KBM-7 (cell line): Measurements from ENCODE around the gene SLC39A5.
A peak's percentile ranks its signal among the peaks of the same experiment; 100 is the strongest.

Experiments
- DNase-seq: peaks from one replicate; pipeline ENCODE4 v3.0.0-alpha.2; 2015
- in situ Hi-C: fragments of 300-500 bp; cut with MboI; formaldehyde crosslinking; loops from 2 replicates; pipeline ENCODE4 v1.14.3; 2020; ENCODE audit warnings: low sequenced_read_pairs, low pct_unique_long_range_greater_than_20kb, mixed read lengths

SLC39A5 gene

DNA sequence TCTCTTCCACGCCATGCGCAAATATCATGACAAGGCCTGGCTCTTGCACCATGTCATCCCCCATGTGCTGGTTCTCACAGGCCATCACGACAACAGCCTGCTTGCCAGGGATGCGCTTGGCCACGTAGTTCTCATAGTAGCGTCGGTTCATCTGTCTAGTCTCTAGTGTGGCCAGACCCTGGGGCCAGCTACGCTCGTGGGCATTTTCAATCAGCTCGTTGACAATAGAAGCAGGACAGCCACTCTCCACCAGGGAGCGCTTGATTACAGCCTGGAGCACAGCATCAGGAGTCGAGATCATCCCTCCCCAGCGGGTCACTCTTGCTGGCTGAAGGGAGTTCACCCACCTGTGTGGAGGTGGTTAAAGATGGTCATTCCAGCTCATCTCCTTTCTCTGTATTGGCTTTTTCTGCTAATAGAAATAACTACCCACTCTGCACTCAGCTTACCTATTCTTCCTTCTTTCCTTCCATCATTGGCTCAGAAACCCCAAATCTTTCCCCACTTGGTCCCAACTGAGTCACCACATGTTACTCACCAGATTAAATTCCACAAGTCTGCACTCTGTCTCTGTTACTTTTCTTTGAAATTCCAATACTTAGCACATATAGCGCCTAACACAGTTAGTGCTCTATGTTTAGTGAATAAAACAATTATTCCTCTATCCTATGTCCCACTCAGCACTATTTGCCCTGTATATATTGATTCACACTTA, 23.2 kb upstream of the SLC39A5 start:
- DNase-seq: peak; percentile 56
- in situ Hi-C loops: no loop called here

DNA sequence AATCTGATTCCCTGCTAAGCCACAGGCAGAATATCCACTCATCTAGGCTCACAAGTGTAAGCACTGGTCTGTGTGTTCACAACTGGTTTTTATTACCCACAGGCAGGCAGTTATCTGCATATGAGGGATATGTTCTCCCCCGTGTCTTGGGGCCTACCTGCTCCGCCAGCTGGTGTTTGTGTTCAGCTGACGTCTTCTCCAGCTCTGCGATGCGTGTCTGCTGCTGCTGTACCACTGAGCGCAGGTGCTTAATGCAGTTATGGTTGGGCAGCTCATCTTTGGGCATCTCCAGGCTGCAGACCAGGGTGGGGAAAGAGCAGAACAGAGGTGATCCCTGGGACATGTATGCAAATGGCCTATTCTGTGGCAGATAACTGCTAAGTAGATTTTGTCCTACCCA, 21.8 kb upstream of the SLC39A5 start:
- in situ Hi-C loops: no loop called here
- no peak for DNase-seq

DNA sequence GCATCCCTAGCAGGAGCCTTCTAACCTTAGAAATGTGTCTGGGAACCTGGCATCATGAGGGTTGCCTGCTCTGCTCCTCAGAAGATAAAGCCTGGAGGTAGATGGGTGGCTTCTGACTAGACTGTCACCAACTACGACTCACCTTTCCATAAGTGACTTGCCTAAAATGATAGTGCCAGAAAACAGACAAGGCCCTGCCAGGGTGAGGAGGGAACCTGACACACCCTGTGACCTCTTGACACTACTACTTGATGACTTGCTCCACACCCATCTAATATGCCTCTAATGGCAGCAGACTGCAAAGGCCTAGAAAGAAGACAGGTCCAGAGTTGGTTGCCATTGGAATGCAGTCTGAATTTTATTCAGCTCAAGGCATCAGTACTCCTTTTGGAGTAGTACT, 17.5 kb upstream of the SLC39A5 start:
- DNase-seq: no peak
- in situ Hi-C loops: no loop called here

DNA sequence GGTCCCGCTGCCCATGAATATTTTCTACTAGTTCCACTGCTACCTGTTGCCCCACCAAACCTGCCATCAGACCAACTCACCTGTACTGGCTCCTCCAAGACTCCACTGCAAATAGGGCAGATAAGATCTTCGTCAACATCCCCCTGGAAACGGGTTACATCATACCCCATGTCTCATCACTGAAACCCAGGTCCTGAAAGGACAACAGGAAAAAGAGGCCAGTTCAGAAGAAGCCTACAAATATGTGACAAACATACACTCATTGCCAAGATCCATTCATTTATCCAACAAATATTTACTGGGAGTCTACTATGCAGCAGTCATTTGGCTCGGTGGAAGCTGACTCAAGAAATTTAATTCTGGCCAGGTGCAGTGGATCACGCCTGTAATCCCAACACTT, 16.0 kb upstream of the SLC39A5 start:
- in situ Hi-C loops: no loop called here
- DNase-seq: no peak

DNA sequence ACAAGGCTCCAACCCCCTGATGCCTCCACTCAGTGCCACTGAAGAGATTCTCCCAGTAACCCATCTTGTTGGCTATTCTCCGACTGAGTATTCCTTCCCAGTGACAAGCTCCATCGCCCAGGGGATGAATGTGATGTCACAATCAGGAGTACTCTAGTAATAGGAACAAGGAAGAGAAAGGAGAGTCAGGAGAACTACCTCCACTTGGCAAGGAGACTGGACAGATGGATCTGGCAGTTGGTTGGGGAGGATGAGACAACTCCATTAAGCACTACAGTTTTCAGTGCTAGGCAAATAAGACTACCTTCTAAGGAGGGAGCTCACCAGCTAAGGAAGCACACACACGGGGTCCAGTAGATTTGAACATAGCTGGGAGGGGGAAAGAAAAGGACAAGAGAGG, 13.4 kb upstream of the SLC39A5 start:
- DNase-seq: no peak
- in situ Hi-C loops: no loop called here

DNA sequence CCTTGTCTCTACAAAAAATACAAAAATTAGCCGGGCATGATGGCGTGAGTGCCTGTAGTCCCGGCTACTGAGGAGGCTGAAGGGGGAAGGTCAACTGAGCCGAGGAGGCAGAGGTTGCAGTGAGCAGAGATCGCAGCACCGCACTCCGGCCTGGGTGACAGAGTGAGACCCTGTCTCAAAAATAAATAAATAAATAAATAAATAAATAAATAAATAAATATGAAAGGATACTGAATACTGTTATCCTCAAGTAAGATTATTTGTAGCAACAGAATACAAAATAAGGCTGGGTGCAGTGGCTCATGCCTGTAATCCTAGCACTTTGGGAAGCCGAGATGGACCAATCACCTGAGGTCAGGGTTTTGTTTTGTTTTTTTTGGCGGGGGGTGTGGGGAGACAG, 10.0 kb upstream of the SLC39A5 start:
- in situ Hi-C loops: no loop called here
- DNase-seq: no peak

DNA sequence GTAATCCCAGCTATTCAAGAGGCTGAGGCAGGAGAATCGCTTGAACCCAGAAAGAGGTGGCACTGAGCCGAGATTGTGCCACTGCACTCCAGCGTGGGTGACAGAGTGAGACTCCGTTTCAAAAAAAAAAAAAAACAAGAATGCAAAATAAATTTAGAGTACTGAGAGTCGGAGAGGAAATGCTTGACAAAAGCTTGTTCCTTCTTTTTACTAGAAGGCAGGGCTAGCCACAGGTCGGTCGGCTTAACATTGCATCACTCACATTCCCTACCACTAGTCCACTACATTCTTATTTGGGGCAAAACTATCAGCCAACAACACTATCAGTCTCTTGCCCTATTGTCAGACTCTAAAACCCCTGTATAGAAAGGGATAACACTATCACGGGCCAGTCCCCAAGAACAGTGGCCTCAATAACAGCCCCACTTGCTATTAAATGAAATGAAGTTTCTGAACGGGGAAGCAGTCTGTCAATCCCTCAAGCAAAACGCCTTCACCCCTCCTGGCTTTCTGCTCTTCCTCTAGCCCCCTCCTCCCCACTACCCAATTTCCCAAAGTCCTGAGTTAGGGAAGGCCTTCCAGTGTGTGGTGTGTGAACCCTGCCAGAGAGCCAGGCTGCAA, 9.1 kb upstream of the SLC39A5 start:
- peak; percentile 85 for DNase-seq
- in situ Hi-C loops: no loop called here

DNA sequence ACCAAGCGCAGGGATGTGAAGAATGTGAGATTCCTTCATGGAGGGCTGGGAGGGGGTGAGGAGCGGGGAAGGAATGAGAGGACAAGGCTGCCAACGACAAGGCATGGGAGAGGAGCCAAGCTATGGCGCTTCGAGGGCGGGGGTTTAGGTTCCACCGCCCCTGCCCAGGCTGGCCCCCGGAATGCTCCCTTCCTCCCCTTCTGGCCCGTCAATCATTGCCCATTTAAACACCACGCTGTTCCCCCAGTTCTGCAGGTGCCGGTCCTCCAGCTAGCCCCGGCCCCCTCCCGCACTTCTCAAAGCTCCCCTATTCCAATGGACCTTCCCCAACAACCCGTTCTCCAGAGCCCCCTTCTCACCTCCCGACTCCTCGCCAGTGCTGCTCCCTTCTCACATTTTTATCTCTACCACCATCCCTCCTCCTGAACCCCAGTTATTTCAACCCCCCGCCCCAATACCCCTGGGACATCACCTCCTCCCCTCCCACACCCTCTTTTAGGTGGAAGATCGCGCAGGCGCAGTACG, 8.6 kb upstream of the SLC39A5 start:
- peak; percentile 56 for DNase-seq
- in situ Hi-C loops: no loop called here

DNA sequence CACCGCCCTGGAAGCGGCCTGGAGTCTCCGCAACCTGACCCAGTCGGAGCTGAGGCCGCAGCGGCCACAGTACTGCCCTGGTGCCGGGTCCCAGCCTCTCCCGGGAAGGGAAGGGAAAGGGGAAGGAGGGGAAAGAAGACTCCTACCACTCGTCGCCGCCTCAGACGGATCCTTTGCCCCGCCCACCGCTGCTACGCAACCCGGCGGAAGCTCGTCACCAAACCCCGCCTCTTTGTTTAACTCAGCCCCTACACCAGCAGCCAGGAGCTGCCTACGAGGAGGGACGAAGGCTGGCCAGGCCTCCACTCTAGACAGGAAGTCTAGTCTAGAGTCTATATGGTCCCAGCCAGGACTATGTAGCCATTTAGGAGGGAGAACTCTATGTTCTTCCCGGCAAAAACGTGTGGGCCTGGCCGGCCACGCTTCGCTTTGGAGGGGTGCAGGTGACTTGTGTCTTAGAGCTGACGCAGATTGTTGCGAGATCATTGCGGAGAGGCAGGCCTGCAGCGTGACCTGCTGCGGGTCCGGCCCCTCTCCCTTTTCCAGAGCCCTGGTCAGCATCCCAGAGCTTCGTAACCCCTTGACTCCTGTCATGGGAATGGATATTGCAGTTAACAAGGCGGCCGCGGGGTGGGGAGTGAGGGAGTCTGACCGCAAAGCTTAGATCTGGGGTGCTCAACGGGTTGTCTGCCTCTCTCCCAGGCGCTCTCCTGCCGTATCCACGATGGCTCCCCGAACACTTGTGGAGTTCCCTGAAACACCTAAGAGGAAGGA, 7.9 kb upstream of the SLC39A5 start, which contains the start of gene RNF41:
Gene RNF41, minus strand, starts transcription at position 166 of the 774 bp plus-strand sequence. CDS start 7,875 bp downstream, outside the sequence.
- peak; percentile 99 for DNase-seq
- in situ Hi-C loops: no loop called here

DNA sequence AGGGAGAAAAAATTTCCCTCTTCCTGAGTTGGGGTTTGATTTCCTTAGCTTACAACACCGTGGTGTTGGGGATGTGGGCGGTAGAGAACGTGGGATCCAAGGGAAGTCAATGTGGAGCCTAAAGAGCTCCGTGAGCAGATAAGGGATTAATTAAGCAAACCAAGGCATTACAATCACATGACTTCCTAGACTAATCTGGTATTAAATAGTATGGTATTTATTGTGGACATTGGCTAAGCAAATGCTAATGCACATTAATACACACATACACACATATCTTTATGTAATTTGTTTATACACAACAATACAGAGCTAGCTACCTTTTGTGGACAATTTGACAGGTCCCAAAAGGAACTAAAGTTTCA, 7.3 kb upstream of the SLC39A5 start:
- DNase-seq: no peak
- in situ Hi-C loops: no loop called here

DNA sequence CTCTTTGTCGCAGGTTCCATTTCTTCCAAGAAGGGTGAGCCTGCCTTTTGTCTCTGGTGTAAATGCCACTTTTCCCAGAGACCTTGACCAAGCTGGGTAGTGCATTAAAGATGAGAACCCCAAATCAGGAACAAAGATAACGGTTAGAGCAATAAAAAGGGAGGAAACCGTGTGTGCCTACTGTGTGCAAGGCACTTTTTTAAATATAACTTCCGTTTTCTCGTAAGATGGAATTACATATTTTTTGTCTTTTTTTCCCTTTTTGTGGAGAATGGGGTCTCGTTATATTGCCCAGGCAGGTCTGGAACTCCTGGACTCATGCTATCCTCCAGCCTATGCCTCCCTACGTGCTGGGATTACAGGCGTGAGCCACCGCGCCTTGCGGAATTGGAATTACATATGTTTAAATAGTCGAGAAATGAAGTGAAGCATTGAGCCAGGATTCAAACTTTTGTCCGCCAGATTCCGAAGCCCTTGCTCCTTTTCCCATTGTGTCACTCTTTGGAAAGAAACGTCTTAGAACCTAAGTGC, 6.2 kb upstream of the SLC39A5 start:
- no peak for DNase-seq
- in situ Hi-C loops: no loop called here

DNA sequence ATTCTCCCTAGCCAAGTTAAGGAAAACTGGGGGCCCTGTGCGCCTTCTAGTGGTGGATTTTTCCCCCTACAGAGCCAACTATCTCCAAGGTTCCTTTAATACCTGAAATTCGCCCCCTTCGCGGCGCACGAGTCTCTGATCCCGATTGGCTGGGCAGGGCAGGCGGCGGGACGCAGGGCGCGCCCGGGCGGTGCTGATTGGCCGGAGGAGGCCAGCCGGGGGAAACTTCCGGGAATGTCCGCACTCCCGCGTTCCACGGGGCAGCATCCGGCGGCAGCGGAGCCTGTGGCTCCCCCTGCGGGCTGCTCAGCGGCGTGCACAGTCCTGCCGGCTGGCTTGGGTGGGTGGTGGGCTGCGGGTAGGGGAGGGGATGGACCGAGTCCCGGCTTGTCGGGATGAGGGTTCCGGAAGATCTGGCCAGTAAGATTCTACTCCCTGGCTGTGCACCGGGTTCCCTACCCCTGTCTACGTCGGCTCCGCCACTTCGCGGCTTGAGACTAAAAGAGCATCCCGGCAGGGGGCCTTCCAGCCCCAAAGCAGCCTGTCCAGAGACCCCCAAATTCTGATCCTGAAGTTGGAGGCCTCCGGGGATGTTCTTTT, 5.6 kb upstream of the SLC39A5 start, which contains the start of gene NABP2:
Gene NABP2, plus strand, starts transcription at position 241 of the 600 bp plus-strand sequence. CDS start 515 bp downstream, outside the sequence.
- in situ Hi-C loops: no loop called here
- peak; percentile 98 for DNase-seq

DNA sequence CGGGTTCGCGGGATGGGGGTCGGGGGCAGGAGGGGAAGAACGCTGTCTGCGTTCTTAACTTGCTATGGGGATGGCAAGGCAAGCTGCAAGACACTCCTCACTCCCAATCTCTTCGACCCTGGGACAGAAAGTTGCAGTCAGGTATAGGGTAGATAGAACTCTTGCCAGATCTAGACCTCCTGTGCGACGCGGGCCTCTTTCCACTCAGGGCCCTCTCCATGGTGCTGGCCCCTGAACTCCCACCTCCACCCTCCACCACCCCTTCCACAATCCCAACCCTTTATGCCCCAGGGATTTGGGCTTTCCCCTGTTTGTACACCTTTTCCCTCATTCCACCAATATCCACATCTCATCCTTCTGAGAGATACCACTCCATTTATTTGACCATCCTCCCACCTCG, 4.9 kb upstream of the SLC39A5 start:
- in situ Hi-C loops: no loop called here
- DNase-seq: no peak

DNA sequence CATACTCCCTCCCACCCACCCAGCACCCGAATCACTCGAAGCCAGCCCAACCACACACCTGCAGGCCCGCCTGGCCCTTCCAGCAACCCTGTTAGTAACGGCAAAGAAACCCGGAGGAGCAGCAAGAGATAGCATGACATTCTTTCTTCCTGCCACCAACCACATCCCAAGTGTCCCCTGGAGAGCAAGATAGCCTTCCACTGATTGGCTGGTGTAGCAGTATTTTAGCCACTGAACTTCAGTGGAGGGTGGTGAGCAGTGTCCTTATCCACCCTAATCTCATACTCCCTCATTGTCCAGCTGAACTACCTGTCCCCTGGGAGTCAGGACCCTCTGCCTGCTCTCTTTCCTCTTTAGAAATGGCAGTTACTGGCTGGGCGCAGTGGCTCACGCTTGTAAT, 769 bp upstream of the SLC39A5 start:
- in situ Hi-C loops: no loop called here
- no peak for DNase-seq

DNA sequence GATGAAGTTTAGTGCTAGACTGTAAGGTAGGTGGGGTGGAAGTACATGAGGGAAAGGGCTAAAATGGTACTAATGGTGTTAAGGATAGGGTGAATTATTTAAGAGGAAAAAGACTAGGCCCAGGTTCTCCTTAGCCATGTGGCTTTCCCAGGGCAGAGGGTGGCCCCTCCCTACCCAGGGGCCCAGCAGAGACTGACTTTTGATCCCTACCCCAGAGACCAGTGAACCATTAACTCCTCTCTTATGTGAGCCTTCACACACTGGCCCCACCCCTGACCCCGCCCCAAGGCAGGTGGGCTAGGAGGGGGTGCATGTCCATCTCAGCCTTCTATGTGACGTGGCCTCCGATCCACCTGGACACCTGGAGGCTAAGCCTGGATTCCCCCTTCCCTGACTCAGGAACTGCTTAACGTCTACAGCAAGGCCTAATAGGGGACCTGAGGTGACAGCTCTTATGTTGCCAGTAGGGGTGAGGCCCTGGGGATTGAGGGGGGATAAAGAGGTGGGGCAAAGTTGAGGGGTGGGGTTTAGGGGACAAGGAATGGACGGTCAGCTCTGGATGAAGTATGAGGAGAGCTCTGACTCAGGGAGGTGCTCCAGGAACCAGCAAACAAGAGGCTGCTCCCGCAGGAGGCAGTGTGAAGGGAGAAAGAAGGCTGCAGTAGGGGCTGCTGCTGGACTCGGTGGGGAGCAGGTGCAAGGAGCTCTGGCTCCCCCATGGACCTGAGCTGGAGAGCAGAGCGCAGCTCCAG, 757 bp downstream of the SLC39A5 start:
- DNase-seq: no peak
- in situ Hi-C loops: no loop called here

DNA sequence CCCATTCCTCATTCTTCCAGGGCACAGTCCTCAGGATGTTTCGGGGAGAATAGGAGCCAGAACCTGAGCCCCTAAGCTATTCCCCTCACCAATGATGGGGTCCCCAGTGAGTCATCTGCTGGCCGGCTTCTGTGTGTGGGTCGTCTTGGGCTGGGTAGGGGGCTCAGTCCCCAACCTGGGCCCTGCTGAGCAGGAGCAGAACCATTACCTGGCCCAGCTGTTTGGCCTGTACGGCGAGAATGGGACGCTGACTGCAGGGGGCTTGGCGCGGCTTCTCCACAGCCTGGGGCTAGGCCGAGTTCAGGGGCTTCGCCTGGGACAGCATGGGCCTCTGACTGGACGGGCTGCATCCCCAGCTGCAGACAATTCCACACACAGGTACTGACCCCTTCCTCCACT, 1.3 kb downstream of the SLC39A5 start:
- in situ Hi-C loops: no loop called here
- no peak for DNase-seq

DNA sequence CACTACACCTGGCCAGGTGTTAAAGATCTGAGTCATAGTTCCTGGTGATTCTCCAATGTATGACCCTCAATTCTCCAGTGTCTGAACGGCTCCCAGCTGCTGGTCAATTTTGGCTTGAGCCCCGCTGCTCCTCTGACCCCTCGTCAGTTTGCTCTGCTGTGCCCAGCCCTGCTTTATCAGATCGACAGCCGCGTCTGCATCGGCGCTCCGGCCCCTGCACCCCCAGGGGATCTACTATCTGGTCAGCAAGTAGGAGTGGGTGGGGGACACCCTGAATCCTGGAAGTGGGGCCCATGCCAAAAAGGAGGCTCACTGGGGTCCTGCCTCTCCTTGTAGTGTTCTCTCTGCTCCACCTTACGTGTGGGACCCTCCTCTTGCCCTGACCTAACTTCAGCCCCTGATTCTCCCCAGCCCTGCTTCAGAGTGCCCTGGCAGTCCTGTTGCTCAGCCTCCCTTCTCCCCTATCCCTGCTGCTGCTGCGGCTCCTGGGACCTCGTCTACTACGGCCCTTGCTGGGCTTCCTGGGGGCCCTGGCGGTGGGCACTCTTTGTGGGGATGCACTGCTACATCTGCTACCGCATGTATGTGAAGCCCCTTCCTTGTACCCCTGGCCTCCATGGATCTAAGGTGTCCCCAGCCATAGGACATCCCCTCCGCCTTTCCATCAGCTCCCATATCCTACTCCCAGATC, 5.0 kb downstream of the SLC39A5 start:
- in situ Hi-C loops: no loop called here
- DNase-seq: no peak

DNA sequence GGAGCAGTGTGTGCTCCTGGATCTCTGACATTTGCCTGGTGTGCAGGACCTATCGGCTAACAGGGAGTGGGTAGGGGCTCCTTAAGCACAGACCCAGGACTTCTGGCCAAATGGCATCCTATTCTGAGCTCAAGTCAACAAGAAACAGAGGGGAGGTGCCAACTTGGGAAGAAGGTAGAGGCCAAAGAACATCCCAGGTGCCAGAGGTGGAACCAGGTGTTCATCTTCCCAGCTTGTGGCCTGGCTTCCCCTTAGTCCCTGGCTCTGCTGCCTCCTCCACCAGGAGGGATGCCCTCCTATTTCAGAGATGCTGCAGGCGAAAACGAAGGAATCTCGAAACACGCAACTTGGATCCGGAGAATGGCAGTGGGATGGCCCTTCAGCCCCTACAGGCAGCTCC, 6.2 kb downstream of the SLC39A5 start:
- DNase-seq: no peak
- in situ Hi-C loops: no loop called here
